ENCODE measurements around the gene PDE10A. TPM values are rescaled to one million over a fixed set of nuclear protein-coding genes. Genes with fewer than 3 reads are reported as not detected.

PDE10A gene
- total RNA-seq, 1 experiment from 2014 or later = 0.31 TPM

DNA sequence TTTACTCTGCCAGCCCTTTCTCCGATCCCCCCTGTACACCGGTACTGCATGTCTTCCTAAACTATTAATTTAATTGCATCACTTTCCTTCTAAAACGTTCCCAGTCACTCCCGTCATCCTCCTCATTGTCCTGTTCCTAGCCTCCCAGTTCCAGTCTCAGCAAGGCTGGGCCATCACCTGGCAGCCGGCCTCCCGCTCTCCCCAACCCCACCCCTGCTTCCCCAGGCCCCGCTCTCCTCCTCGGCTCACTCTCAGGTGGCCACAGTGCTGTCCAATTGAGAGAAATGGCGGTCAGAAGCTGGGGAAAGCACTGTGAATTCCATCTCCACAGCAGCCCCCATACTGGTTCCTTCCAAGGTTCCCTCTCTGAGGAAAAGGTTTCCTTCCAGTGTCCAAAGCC lies 8.9 kb downstream of the PDE10A start:
- Histone ChIP-seq H4K8ac (replicated peaks; ENCODE audit: insufficient read length, low read depth, low read length) (no peak overlapping the region), H3K18ac (ENCODE audit: insufficient read length, low read depth, low read length) (no peak overlapping the region), H2AFZ (ENCODE audit: low read length) (no peak overlapping the region), H2BK5ac (ENCODE audit: insufficient read length, low read length) (no peak overlapping the region), H3K14ac (ENCODE audit: insufficient read depth, low read length) (no peak overlapping the region), H3K4me1 (ENCODE audit: insufficient read depth, low read length) (no peaks in the 10 kb centered on the region), H4K5ac (ENCODE audit: insufficient read length, low read depth, low read length) (no peak overlapping the region), H3K79me1 (ENCODE audit: insufficient read depth, low read depth, low read length, poor library complexity, severe bottlenecking) (no peaks in the 10 kb centered on the region), H3K4ac (ENCODE audit: low read depth, low read length) (no peak overlapping the region), H3K23ac (ENCODE audit: insufficient read length, low read depth, low read length) (no peak overlapping the region), H3K23me2 (ENCODE audit: insufficient read length, low read depth, low read length, poor library complexity, severe bottlenecking) (no peaks in the 10 kb centered on the region), H3K9me3 (ENCODE audit: control insufficient read depth, low read depth, low read length) (no peaks in the 10 kb centered on the region), H3K9ac (ENCODE audit: extremely low read depth, insufficient read length, low read length) (no peak overlapping the region), H3T11ph (ENCODE audit: low read length) (no peak overlapping the region), H3K56ac (ENCODE audit: insufficient read length, low read depth, low read length) (no peak overlapping the region), H3K27ac (ENCODE audit: insufficient read length, low read depth, low read length) (no peak overlapping the region), H3K4me2 (ENCODE audit: insufficient read depth, insufficient read length, low read length) (no peak overlapping the region), H2BK120ac (ENCODE audit: low read depth, low read length, poor library complexity, severe bottlenecking) (no peak overlapping the region), H2BK20ac (ENCODE audit: low read depth, low read length, poor library complexity, severe bottlenecking) (no peak overlapping the region), H2BK12ac (ENCODE audit: insufficient read length, low read depth, low read length) (no peak overlapping the region), H3K27me3 (ENCODE audit: insufficient read depth, low read length) (peaks cover 9% of the 10 kb centered on the region), H2BK15ac (ENCODE audit: low read depth, low read length) (no peak overlapping the region), H4K91ac (ENCODE audit: insufficient read length, low read depth, low read length) (no peak overlapping the region), H3K79me2 (ENCODE audit: insufficient read depth, low read length) (no peaks in the 10 kb centered on the region), H4K20me1 (ENCODE audit: control insufficient read depth, insufficient read depth, insufficient read length) (no peaks in the 10 kb centered on the region), H2AK5ac (ENCODE audit: insufficient read length, low read length) (no peak overlapping the region)
- TF ChIP-seq, protein P1, sequence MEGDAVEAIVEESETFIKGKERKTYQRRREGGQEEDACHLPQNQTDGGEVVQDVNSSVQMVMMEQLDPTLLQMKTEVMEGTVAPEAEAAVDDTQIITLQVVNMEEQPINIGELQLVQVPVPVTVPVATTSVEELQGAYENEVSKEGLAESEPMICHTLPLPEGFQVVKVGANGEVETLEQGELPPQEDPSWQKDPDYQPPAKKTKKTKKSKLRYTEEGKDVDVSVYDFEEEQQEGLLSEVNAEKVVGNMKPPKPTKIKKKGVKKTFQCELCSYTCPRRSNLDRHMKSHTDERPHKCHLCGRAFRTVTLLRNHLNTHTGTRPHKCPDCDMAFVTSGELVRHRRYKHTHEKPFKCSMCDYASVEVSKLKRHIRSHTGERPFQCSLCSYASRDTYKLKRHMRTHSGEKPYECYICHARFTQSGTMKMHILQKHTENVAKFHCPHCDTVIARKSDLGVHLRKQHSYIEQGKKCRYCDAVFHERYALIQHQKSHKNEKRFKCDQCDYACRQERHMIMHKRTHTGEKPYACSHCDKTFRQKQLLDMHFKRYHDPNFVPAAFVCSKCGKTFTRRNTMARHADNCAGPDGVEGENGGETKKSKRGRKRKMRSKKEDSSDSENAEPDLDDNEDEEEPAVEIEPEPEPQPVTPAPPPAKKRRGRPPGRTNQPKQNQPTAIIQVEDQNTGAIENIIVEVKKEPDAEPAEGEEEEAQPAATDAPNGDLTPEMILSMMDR (conservative IDR thresholded peaks at IDR 0.05) = no peak
- DNase-seq = no peak
- Mint-ChIP-seq H3K36me3 (ENCODE audit: insufficient read depth in 1 of 3, low read depth in 3 of 3) (no peaks in the 10 kb centered on the region), H3K4me1 (peaks cover 2 to 12% of the 10 kb centered on the region in 2 experiments; a peak in 3 of 4 replicates), H3K9me3 (no peaks in the 10 kb centered on the region), H3K4me3 (no peak overlapping the region), H3K27ac (no peak overlapping the region), H3K27me3 (ENCODE audit: low read depth) (peaks cover 26% of the 10 kb centered on the region)
- no CpG with 5 or more reads among the region's 9 CpGs for WGBS (ENCODE audit: extremely low coverage, insufficient read length, low lambda C conversion rate)

Measured in H9 (cell line).